HG03159 (cell line): ENCODE results near the gene CNTN6.
"Not testable (repeated sequence)": the region's sequence is repeated elsewhere in the genome, so short reads cannot be mapped to it uniquely, and the experiment has no call there.

ENCODE experiments used
- ATAC-seq: cut with Tn5 transposase; IDR thresholded peaks from one replicate; pipeline ENCODE4 v1.9.1; 2021; ENCODE audit warnings: mild to moderate bottlenecking, moderate library complexity; ENCODE audit not compliant: unreplicated experiment

CNTN6 gene

DNA sequence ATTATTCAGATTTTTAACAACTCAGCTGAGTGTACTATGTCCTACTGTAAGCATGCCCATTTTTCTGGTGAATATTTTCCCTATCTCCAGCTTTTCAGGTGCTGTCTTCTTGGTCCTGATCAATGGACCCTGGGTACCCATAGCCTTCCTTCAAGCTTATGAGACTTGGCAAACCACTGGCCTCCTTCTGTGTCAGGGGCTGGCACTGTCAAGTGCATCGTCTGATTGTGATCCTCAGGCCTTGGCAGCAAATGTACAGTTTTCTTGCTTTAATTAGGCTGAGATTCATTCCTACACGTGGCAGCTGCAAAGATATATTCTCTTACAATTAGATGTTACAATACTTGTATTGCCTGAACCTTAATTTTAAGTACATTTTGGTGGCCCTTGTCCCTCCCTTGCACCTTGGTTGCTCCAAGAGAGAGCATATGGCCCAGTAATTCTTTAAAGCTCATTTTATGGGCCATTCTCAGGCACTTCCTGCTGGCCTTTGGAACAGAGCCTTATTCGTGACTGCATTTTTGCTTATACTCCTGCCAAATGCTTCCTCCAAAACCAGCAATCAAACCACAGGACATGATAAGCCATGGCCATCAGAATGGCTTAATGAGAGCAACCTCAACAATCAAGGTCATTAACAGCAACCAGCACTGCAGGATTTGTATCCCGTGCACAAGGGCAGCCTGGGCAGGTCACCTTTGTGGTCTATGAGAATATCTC is 179.9 kb downstream of the CNTN6 start:
- ATAC-seq = no peak

DNA sequence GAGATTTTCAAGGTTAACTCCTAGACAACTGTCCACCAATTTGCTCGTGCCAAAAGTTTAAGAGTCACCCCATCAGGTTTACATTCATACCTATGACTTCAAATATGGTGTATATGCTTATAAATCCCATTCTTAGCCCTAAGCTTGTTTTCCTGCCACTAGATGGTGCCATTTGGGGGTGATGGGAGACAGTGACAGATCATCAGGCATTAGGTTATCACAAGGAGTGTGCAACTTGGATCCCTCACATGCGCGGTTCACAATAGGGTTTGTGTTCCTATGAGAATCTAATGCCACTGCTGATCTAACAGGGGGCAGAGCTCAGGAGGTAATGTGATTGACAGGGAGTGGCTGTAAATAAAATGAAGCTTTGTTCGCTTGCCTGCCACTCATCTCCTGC is 182.7 kb downstream of the CNTN6 start:
- no peak for ATAC-seq

DNA sequence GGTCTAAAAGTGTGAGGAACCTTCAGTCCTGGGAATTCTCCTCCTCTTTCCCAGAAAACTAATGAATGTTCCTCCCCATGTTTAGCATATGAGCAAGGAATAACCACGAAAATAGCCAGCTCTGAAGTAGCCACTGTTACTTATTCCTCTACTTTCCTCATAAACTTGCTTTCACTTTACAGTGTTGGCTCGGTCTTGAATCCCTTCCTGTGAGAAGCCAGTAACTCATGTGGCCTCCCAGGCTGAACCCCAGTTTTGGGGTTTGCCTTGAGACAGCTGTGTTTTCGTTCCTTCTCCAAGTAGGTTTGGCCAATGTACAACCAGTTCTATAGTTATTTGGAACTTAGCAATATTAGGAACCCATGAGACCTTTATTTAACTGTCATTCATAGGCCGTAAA is 195.0 kb downstream of the CNTN6 start:
- no peak for ATAC-seq

DNA sequence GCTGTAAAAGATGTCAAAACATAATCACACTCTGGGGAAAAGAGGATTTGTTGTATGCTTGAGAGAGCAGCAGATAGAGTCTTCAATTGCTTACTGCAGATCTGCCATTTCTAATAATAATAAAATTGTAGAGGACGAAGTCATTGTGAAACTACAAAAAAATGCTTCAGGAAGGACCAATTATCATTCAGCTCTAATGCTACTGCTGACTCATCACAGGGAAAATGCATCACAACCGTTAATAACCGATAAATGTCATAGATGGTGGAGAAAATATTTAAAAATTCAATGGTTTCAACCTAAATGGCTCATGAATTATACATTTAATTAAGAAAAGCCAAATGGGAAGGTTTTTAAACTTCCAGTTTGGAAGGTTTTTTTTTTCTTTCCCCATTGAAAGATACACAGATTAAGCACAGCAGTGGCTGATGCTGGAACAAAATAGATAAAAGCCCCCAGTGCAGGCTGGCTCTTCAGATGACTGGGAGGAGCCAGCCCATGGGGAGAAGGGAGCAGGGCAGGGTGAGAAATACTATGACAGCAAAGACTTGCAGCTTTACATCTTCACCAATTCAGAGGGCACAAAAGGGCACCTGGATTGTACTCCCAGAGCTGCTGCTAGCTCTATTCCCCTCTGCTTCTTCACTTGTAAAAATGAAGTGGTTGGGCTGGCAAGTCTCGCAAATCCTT is 196.1 kb downstream of the CNTN6 start:
- ATAC-seq = no peak

DNA sequence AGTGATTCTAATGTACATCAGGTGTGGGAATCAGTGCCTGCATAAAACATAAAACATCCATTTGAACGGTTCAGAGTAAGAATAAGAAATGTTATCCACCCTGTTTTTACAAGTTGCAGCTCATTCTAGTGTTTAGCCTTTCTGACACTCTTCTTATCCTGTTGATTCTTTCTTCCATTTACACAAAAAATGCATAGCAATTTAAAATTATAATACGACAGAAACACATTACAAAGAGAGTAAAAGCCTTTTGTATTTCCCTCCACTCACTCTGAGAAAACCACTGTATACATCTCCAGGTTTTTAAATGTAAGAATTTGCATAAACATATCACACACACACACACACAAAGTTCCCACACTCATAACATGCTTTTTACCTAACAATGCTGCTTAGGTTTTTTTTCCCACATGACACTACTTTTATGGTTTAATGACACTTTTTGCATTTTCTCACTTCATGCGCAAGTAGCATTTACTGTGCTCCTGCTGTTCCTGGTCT is 199.8 kb downstream of the CNTN6 start:
- ATAC-seq = no peak

DNA sequence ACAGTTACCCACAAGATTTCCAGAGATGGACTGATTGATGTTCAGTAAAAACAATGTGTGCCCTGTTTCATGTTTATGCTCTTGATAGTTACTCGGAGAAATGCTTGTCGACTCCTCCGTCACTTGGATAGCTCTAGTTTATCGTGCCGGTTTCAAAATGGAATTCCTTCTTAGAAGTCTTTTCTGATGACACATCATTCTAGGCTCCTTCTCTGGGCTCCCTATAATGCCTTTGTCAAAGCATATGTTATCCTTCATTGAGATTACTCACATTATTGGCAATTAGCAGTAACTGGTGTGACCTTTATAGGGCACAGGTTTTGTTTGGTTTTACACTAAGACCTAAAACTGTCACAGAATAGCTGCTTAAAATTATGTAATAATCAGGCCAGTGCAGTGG is 201.8 kb downstream of the CNTN6 start:
- no peak for ATAC-seq

DNA sequence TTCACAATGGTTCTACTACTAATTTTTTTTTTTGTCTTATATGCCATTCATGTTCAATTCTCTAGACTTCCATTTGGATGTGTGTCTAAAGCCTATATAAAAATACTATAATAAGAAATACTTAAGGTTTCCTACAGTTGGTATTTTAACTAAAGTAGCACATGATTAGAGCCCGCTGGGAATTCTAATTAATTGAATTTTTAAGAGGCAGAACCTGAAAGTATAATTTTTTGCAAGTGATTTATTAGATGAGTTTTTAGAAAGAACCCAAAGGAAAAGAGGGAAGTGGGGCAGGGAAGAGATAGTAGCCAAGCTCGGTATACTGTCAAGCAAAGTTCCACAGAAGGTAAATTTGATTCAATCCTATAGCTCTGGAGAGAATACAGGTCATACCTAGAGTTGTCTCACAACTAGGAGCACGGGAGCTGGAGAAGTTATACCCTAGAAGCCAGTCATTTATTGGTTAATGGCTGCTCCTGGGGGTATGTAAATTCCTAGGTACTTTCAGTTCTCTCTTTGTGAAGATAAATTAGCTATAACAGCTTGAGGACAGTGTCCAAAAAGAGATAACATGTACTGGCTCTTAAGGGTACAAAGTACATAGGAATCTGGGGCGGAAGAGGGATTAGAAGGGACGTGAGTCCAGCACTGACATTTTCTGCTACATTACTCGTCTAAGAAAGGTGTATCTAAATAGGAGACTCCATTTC is 225.6 kb downstream of the CNTN6 start:
- no peak for ATAC-seq

DNA sequence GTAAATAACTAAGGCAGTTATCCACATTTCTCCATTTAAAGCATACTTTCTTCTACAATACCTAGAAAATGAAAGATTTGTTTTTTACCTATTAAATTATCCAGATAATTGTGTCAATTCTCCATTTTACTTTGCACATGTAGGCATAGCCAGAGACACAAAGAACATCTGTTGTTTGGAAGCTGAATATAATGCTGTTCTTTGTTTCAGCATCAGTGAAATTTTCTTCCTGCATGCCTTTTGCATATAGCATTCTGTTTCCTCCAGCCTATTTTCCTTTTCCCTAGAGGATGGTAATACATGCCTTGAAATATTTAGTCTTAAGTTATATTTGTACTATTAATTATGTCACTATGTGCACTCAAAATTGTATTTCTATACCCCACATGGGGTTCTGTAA is 233.7 kb downstream of the CNTN6 start:
- no peak for ATAC-seq

DNA sequence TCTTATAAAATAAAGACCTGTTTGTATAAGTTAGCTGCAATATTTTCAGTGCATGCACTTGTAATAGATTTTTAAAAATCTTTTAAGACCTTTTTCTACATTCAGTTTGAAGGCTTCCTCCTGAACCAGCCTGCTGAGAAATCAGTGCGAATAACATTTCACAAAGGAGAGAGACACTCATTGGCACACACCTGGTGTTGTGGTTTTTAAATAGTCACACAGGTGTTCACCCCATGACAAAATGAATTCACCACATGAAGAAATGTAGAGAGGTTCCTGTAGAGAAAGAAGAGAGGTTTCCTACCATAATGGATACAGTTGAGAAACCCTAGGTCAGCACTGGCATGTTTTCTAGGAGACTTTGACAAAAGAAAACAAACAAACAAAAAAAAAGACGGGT is 237.3 kb downstream of the CNTN6 start:
- no peak for ATAC-seq

DNA sequence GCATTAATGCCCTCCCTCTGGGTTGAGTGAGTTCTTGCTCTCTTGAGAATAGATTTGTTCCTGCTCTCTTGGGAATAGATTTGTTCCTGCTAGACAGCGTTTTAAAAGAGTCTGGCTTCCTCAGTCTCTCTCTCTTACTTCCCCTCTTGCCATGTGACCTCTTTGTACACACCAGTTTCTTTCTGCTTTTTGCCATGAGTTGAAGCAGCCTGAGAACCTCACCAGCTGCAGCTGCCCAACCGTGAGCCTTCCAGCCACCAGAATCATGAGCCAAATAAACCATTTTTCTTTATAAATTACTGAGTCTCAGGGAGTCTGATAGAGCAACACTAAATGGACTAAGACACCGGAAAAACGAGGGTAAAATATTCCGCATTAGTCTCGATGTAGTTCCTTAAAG is 253.6 kb downstream of the CNTN6 start:
- ATAC-seq = no peak

DNA sequence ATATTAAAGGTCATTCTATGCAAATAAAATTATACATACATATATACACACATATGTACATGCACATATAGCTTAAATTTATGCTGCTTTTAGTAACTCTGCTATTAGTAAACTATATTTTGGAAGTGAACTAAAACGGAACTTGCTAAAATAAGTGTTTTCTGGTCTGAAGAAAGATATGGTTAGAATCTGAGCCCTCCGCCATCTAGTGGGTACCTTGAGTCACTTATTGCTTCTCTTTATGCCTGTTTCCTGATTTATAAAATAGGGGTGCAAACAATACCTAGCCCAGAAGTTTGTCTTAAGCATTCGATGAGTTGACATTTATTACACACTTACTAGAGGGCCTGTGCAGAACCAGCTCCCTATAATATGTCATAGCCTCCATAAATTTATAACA is 255.7 kb downstream of the CNTN6 start:
- no peak for ATAC-seq

DNA sequence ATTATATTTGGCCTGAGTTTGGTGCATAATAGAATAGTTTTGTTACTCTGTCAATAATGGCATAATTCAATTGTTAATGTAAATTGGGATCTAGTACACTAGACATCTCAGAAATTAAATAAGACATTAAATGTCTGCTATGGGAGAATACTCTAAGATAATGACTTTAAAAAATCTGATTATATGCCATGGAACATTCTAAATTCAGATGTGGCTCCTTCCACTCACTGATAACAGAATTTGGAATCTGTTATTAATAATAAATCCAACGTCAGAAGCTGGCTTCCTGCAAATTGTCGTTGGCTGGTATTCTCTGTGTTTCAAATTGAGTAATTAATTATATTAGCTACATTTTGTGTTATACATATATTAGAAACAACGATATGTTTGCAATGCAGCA is 258.1 kb downstream of the CNTN6 start:
- ATAC-seq = no peak

DNA sequence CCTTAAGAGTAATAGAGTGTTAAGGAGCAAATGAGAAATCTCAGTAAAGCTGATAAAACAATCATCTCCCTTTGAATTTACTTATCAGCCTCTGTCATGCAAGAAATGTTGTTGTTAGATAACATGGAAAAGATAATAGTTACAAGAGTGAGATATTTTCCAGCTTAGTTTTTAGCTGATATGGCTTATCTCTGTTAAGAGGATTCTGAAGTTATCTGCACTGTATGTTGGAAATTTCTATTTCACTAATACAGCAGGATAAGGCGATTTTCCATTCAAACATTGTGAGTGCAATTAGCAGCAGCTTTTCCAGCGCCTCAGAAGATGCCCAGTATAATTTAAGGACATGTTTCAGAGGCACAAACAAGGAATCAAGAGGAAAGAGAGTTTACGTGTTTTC is 262.9 kb downstream of the CNTN6 start:
- no peak for ATAC-seq

DNA sequence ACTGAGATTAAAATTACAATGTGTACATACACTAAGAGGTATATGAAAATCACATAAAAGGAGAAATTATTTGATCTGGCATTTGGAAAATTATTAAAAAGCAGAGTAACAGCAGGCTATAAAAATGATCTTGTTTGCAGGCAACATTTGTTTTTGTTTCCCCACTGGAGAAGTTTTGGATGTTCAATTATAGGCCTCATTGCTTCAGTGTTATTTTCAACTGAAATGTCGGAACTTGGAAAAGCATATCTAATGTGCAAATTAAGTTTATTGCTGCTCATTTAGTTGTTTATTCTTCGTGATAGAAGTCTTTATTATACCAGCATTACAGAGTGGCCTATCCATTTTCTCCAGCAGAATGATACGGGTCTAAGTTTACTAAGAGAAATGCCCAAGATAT is 263.3 kb downstream of the CNTN6 start:
- ATAC-seq = no peak

DNA sequence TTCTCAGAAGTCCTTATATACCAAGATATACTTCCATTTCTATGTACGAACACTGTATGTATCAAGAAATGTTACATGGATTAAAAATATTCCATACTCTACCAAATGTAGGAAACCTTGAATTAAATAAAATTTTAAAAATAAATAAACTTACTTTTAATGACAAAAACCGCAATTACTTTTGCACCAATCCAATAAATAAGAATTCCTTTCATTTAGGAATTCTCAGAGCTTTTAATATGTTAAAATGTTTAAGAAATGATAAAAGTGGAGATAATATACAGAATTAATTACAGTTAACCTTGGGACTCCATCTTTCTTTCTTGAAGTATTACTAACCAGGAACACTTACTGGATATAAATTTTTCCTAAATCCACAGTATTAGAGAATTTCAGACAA is 272.7 kb downstream of the CNTN6 start:
- no peak for ATAC-seq

DNA sequence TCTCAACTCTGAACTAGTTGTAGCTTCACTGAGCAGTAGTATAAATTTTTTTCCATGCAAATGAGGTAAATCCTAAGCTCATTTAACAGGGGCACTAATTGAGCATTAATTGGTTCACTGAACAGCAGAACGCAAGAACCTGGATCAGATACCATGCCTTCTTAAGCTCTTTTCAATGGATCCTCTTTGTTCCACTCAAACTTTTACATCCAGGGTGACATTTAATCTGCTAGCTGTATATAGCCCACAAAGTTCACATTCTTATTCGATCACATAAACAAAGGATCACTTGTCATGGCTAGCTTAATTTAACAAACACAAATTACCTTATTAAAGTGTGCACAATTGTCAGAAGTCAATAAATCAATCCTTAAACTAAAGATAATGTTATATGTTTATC is 281.6 kb downstream of the CNTN6 start:
- no peak for ATAC-seq

DNA sequence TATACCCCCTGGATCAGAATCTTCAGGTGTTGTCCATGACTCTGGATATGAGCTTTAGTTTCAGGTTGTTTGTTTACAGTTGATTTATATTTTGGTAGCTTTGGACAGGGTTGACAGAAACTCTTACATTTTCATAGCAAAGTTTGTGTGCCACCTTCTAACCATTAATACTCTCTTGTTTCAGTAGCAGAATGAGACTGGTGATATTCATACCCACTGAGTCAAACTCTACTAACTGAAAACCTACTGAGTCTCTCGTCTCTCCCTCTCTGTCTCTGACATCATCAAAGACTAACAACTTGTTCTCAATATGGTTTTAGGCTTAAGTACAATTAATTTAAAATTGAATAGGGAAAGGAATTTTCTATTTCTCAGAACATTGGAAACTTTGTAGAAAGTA is 282.3 kb downstream of the CNTN6 start:
- ATAC-seq = no peak

DNA sequence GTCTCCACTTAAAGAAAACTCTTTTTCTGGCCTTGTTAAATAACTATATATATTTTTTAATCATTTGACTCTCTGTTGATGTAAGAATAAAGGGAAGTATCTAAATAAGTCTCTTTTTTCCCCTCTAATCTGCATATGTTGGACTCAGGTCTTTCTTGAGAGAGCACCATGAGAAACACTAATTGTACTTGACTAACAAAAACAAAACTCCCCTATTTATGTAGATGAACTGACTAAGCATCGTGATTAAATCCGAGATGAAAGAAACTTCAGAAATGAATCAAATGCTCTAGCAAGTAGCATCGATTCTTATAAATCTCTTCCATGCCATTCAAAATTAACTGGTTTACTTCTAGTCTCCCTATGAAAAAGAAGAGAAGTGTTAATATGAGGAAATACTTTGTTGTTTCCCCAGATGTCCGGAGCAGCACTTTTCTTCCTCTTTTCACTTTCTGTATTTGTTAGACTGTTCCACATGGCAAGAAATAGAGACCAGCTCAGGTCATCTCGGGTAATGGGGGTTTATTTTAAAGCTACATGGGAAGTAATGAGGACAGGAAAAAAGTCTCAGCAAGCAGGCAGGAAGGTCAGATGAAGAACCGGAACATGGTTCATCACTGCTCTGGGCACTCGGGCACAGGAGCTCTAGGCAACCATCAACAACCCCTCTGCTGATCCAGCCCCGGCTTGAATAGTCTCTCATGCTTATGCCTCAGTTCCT is 288.3 kb downstream of the CNTN6 start:
- ATAC-seq = peak; percentile 77

DNA sequence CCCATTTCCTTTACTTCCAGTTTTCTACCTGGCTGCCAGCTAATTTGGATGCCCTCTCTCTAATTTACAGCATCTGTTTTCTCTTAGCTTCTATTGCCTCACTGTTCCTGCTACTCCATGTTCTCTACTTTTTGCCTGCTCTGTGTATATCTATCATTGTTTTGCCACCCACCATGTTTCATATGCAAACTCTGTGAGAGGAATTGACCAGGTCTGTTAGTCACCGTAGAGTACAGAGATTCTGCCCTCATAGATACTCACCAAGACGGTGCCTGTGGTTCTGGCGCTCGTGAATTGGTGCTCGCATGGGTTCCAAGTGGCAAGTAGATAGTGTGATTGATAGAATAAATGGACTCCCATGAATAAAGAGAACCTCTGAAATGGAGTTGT is 288.8 kb downstream of the CNTN6 start:
- ATAC-seq = peak; percentile 41

DNA sequence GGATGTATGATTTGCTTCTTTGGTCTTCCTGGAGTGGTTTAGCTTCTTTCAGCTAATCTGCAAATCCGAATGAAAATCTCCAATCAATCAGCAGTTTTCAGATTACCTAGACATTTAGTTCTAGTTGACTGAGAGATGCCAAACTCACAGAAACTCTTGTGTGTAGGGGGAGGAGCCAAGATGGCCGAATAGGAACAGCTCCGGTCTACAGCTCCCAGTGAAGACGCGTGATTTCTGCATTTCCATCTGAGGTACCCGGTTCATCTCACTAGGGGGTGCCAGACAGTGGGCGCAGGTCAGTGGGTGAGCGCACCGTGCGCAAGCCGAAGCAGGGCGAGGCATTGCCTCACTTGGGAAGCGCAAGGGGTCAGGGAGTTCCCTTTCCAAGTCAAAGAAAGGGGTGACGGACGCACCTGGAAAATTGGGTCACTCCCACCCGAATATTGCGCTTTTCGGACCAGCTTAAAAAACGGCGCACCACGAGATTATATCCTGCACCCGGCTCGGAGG is 294.6 kb downstream of the CNTN6 start:
- not testable (repeated sequence) for ATAC-seq

DNA sequence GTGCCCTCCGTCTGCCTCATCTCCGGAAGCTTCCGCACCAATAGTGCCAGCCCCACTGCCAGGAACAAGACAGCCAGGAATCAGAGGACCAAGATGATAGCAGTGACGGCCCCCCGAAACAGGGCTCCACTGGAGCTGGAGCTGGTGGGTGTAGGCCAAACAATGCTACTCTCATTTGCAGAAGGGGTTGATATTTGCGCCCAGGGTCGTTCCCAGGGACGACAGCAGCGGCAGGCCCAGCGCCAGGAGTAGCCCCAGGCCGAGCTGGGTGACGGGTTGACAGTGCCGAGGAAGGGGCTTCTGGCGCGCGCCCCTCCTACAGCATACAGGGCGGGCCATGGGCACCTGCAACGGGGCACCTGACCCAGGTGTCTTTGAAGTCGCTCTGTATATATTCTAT is 301.4 kb downstream of the CNTN6 start:
- no peak for ATAC-seq
